ENCODE results near the gene OXSR1.
"Not testable (repeated sequence)": the region's sequence is repeated elsewhere in the genome, so short reads cannot be mapped to it uniquely, and the experiment has no call there.

The OXSR1 gene

GRCh38 chr3:38276081-38276916, 111.0 kb downstream of the OXSR1 start:
- no peak for DNase-seq

- DNase-seq, result no peak
Observed at GRCh38 chr3:38276917-38277630, 111.7 kb downstream of the OXSR1 start.

GRCh38 chr3:38278841-38279240, 113.5 kb downstream of the OXSR1 start:
- DNase-seq, result no peak

GRCh38 chr3:38281895-38282686, 116.8 kb downstream of the OXSR1 start, which contains the start of gene SLC22A14:
SLC22A14 (plus strand) TSS chr3:38282294; CDS start chr3:38306027, 23,733 bp downstream.
- DNase-seq, result no peak

GRCh38 chr3:38283810-38284755, 118.7 kb downstream of the OXSR1 start:
- DNase-seq, result peak; percentile 85

GRCh38 chr3:38284756-38285150, 119.4 kb downstream of the OXSR1 start:
- no peak for DNase-seq

- not testable (repeated sequence) for DNase-seq
Observed at GRCh38 chr3:38289286-38290217, 124.2 kb downstream of the OXSR1 start.

- DNase-seq, result not testable (repeated sequence)
Observed at GRCh38 chr3:38297053-38297452, 131.7 kb downstream of the OXSR1 start.

GRCh38 chr3:38297537-38297936, 132.2 kb downstream of the OXSR1 start:
- DNase-seq, result no peak

GRCh38 chr3:38297947-38298711, 132.8 kb downstream of the OXSR1 start:
- no peak for DNase-seq

Data from fibroblast of upper back skin (primary cell).